Fibroblast of the aortic adventitia (primary cell): ENCODE results near the gene ATOH8. TPM values are rescaled to one million over a fixed set of nuclear protein-coding genes. Genes with fewer than 3 reads are reported as not detected.

ENCODE experiments used
- DNase-seq: peaks from one replicate; pipeline ENCODE4 v3.0.0-alpha.2; 2010; ENCODE audit warnings: low read depth
- H3K4me3 ChIP-seq: 2 replicates; pipeline ENCODE4 v1.5.1; 2011; ENCODE audit warnings: low read depth, mild to moderate bottlenecking, control low read depth, low read length, moderate library complexity
- CTCF ChIP-seq: IDR thresholded peaks from 2 replicates; pipeline ENCODE4 v1.5.1; 2011; ENCODE audit warnings: mild to moderate bottlenecking, low read length, control low read depth, inconsistent platforms; ENCODE audit not compliant: insufficient read depth
- total RNA-seq: library from RNA; depleted of rRNA; stranded (reverse); fragments of >200 nt; gene quantifications from 2 replicates; pipeline ENCODE4 v1.2.3, GENCODE V29; 2012; ENCODE audit warnings: low replicate concordance

Gene ATOH8
- total RNA-seq, 1 donor, result 17.0 TPM

GRCh38 chr2:85718885-85719492 is 34.8 kb upstream of the ATOH8 start:
- DNase-seq, result no peak
- no peak overlapping the region for H3K4me3 ChIP-seq
- no peak for TF ChIP-seq CTCF

- no peak overlapping the region for H3K4me3 ChIP-seq
- no peak for DNase-seq
- no peak for TF ChIP-seq CTCF
These were observed 34.1 kb upstream of the ATOH8 start for GRCh38 chr2:85719609-85720240.

GRCh38 chr2:85720533-85720932 is 33.3 kb upstream of the ATOH8 start:
- DNase-seq, result no peak
- no peak overlapping the region for H3K4me3 ChIP-seq
- TF ChIP-seq CTCF, result no peak

- H3K4me3 ChIP-seq, result no peak overlapping the region
These were observed 32.1 kb upstream of the ATOH8 start for GRCh38 chr2:85721641-85722040.

GRCh38 chr2:85722519-85722918 is 31.3 kb upstream of the ATOH8 start:
- H3K4me3 ChIP-seq, result no peak overlapping the region
- DNase-seq, result no peak
- TF ChIP-seq CTCF, result no peak

More at GRCh38 chr2:85721641-85722040, 32.1 kb upstream of the ATOH8 start:
- DNase-seq, result no peak
- no peak for TF ChIP-seq CTCF

GRCh38 chr2:85723707-85724360 is 30.0 kb upstream of the ATOH8 start:
- TF ChIP-seq CTCF, result no peak
- DNase-seq, result no peak
- no peak overlapping the region for H3K4me3 ChIP-seq
